ENCODE results near the gene HCN3. TPM values are rescaled to one million over a fixed set of nuclear protein-coding genes. Genes with fewer than 3 reads are reported as not detected.

Gene HCN3
- total and polyA plus RNA-seq, 2 donors (not counting 3 experiments of a cell fraction or from before 2014, with no cell fraction given), result 3.3 to 4.1 TPM

- H2AFZ ChIP-seq (ENCODE audit: low read depth, low read length), result no peak overlapping the region
- FAIRE-seq (no peak), DNase-seq (ENCODE audit: low read depth, low spot score) (no peak)
- no peaks in the 10 kb centered on the region for H3K9me1 ChIP-seq (replicated peaks; ENCODE audit: control insufficient read depth, extremely low read depth, insufficient read depth, low read length)
- BruUV-seq (replicated peaks), result no TSS peak
- H3K4me2 ChIP-seq (ENCODE audit: insufficient read depth, low read length), result peak overlapping the region; percentile 88
- H3K79me2 ChIP-seq (ENCODE audit: control insufficient read depth, insufficient read depth, low read length), result no peaks in the 10 kb centered on the region
- ChIA-PET POLR2A (no interaction called here), CTCF (interaction anchor here (1.7 to 7.2 kb wide), 2 partner anchors 9 to 75 kb away, joined by 6 to 115 read pairs; no protein-coding TSS in a partner anchor)
- no peaks in the 10 kb centered on the region for H4K20me1 ChIP-seq (replicated peaks; ENCODE audit: control insufficient read depth, extremely low read depth, insufficient read depth, low read length)
- dilution Hi-C loops (cut with MboI; ENCODE audit: extremely low pct_ligation_motif_present, low sequenced_read_pairs), result no loop called here
- no peak for TF ChIP-seq FOS (IDR thresholded peaks at IDR 0.05; ENCODE audit: borderline replicate concordance, insufficient read depth, low read length)
- no peak for TF ChIP-seq MYC (IDR thresholded peaks at IDR 0.05; ENCODE audit: low read depth, low read length)
- no peak for TF ChIP-seq POLR2AphosphoS5 (IDR thresholded peaks at IDR 0.05; ENCODE audit: insufficient read depth, low read depth, low read length)
- TF ChIP-seq, protein P1, sequence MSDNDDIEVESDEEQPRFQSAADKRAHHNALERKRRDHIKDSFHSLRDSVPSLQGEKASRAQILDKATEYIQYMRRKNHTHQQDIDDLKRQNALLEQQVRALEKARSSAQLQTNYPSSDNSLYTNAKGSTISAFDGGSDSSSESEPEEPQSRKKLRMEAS (IDR thresholded peaks at IDR 0.05; ENCODE audit: insufficient read depth, insufficient read length), result no peak
- no peak for TF ChIP-seq EZH2 (IDR thresholded peaks at IDR 0.05; ENCODE audit: borderline replicate concordance, low read depth, low read length, severe bottlenecking)
- no peak for TF ChIP-seq POLR2A (IDR thresholded peaks at IDR 0.05; ENCODE audit: low read depth, low read length)
- no peak for TF ChIP-seq JUN (IDR thresholded peaks at IDR 0.05; ENCODE audit: borderline replicate concordance, insufficient read depth, insufficient read length, low read depth)
- no peak for TF ChIP-seq CTCF (IDR thresholded peaks at IDR 0.05; ENCODE audit: extremely low read depth in 1 of 2, insufficient read depth in 1 of 2, low read depth in 1 of 2, low read length in 2 of 2)
- TF ChIP-seq GATA2 (IDR thresholded peaks at IDR 0.05; ENCODE audit: insufficient read depth, insufficient read length, low read depth, low read length), result no peak
- peaks cover 30% of the 10 kb centered on the region for H3K4me1 ChIP-seq (ENCODE audit: control insufficient read depth, extremely low read depth, insufficient read depth, low read length)
- peaks cover 2 to 15% of the 10 kb centered on the region in 2 experiments for H3K36me3 ChIP-seq (ENCODE audit: control insufficient read depth in 2 of 2, extremely low read depth in 1 of 2, insufficient read depth in 2 of 2, low read length in 2 of 2)
- peak overlapping the region in 1 of 3 experiments; percentile 76 for H3K4me3 ChIP-seq (replicated peaks in 1 of 3; ENCODE audit: insufficient read depth in 1 of 3, low read depth in 1 of 3, low read length in 3 of 3)
- H3K9me3 ChIP-seq (replicated peaks; ENCODE audit: control insufficient read depth, insufficient read depth, low read length), result no peaks in the 10 kb centered on the region
- intact Hi-C loops (cut with micrococcal nuclease), result loop anchor here (2.0 kb wide), 2 partner anchors 237 to 267 kb away; partner anchors contain the start of gene ASH1L
- no peak overlapping the region for H3K27ac ChIP-seq (ENCODE audit: insufficient read depth, low read depth, low read length)
- H3K27me3 ChIP-seq (ENCODE audit: control insufficient read depth in 2 of 2, insufficient read depth in 2 of 2, low read length in 2 of 2), result no peaks in the 10 kb centered on the region
- no peak overlapping the region for H3K9ac ChIP-seq (replicated peaks; ENCODE audit: extremely low read depth, insufficient read depth, low read length)
Measured at GRCh38 chr1:155325603-155325893, 48.3 kb downstream of the HCN3 start.
